HEK293T (cell line): ENCODE measurements around the gene GSTO1.

Experiments used
- BHLHE40 ChIP-seq: fragments of 450-650 bp; IDR thresholded peaks from 2 replicates; pipeline ENCODE4 v1.6.1; 2016; ENCODE audit warnings: mild to moderate bottlenecking, moderate library complexity, borderline replicate concordance
- CTBP1 ChIP-seq: fragments of 450-650 bp; IDR thresholded peaks from 2 replicates; pipeline ENCODE4 v1.6.1; 2016; ENCODE audit warnings: borderline replicate concordance
- ELF4 ChIP-seq: fragments of 450-650 bp; IDR thresholded peaks from 2 replicates; pipeline ENCODE4 v1.6.1; 2017; ENCODE audit warnings: antibody characterized with exemption
- FOXA1 ChIP-seq: fragments of 450-650 bp; IDR thresholded peaks from 2 replicates; pipeline ENCODE4 v1.6.1; 2016; ENCODE audit warnings: mild to moderate bottlenecking
- FOXK2 ChIP-seq: fragments of 450-650 bp; IDR thresholded peaks from 2 replicates; pipeline ENCODE4 v1.6.1; 2016; ENCODE audit warnings: mild to moderate bottlenecking
- FOXM1 ChIP-seq: fragments of 450-650 bp; IDR thresholded peaks from 2 replicates; pipeline ENCODE4 v1.6.1; 2017; ENCODE audit warnings: mild to moderate bottlenecking, borderline replicate concordance
- HDGF ChIP-seq: fragments of 450-650 bp; IDR thresholded peaks from 2 replicates; pipeline ENCODE4 v1.6.1; 2017; ENCODE audit warnings: antibody characterized with exemption, borderline replicate concordance
- LEF1 ChIP-seq: fragments of 450-650 bp; IDR thresholded peaks from 2 replicates; pipeline ENCODE4 v1.6.1; 2017; ENCODE audit warnings: mild to moderate bottlenecking, borderline replicate concordance
- PKNOX1 ChIP-seq: fragments of 450-650 bp; IDR thresholded peaks from 2 replicates; pipeline ENCODE4 v1.6.1; 2016
- SP1 ChIP-seq: fragments of 450-650 bp; IDR thresholded peaks from 2 replicates; pipeline ENCODE4 v1.6.1; 2017
- SUZ12 ChIP-seq: fragments of 450-650 bp; IDR thresholded peaks from 2 replicates; pipeline ENCODE4 v1.6.1; 2016; ENCODE audit warnings: mild to moderate bottlenecking
- TARDBP ChIP-seq: fragments of 450-650 bp; IDR thresholded peaks from 2 replicates; pipeline ENCODE4 v1.6.1; 2016

GRCh38 chr10:104293781-104294321, 39.2 kb downstream of the GSTO1 start:
- TF ChIP-seq FOXA1 (no peak), SP1 (no peak), FOXK2 (no peak), CTBP1 (no peak), FOXM1 (no peak), SUZ12 (no peak), BHLHE40 (no peak), PKNOX1 (no peak), ELF4 (no peak), TARDBP (no peak), HDGF (no peak), LEF1 (no peak)
